Mesenteric fat pad (tissue), 1 donor: ENCODE measurements around the gene RPS23. TPM values are rescaled to one million over a fixed set of nuclear protein-coding genes. Genes with fewer than 3 reads are reported as not detected.

ENCODE experiments used
- DNase-seq: peaks from one replicate; pipeline ENCODE4 v3.0.0-alpha.2; 2020; ENCODE audit warnings: low spot score
- total RNA-seq: library from RNA; stranded (reverse); fragmentation: NEBNext Ultra II Directional; extraction: Animal tissue kit (Norgen Biotek cat#: 25700); gene quantifications from one replicate; pipeline ENCODE4 v1.2.1, GENCODE V29; 2021
- donor health status: DM: yes; HTN: yes; CAD: no.

The RPS23 gene
- total RNA-seq, 1 donor from 2014 or later, result 1,552 TPM

DNA sequence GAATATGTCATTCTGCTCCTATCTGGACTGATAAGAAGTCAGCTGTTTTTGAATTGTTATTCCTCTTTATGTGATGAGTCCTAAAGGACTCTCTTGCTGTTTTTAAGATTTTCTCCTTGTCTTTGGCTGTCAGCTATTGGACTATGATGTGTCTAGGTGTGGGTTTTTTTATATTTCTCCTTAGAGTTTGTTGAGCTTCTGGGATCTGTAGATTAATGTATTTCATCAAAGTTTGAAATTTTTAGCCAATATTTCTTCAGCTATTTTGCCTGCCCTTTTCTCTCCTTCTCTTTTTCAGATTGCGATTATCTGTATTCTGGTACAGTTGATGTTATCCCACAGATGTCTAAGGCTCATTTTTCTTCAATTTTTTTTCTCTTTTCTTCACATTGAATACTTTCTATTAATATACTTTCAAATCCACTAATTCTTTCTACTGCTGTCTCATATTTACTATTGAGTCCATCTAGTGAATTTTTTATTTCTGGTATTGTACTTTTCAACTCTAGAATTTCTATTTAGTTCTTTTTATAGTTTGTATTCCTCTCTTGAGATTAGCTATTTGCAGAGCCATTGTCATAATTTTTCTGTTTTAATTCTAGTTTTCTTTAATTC is 31.1 kb downstream of the RPS23 start:
- DNase-seq, result no peak

DNA sequence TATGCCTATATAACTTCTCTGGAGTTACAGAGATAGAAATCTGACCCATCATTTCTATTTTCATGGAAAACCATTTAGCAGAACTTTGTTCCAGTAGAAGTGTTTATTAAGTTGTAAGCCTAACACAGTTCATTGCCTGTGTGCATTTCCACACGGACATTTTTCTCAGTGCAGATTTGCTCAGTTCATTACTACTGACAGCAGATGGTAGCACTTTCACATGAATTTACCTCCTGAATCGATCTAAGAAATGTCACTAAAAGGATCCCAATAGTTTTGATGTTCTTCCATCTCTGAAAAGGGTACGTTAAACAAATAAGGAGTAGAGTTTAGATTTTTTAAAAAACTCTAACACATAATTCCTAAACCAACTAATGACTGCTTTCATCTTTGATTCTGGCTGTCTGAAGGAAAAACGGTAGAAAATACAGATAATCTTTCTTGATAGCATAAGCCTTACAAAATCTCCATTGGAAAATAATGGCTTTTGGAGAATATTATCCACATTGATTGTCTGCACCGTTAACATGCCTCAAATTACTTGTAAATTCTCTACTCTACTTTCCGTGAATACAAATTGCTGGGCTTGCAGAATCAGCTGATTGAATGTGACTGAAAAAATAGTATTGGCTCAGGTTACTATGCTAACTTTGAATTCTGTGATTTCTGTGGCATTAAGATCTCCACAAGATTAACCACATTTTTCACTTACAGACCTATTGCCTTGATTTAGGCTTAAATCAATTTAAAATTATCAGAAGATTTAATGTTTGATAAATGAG is 33.1 kb downstream of the RPS23 start:
- no peak for DNase-seq

DNA sequence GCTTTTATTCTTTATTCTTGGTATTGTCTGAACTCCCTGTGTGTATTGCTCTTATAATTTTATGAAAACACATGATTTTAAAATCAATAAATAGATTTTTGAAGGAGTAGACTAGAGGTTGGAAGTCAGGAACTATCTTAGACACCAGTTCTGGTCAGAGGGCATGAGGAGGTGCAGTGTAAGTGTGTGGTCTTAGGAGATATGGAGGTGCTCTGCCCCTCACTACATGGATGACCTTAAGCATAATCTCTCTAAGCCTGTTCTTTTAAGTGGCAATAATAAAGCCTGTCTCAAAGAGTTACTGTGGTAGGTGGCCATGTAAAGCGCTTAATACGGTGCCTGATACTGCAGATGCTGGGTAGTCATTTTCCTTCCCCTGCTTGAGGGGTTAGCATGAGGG is 34.0 kb downstream of the RPS23 start:
- DNase-seq, result no peak

DNA sequence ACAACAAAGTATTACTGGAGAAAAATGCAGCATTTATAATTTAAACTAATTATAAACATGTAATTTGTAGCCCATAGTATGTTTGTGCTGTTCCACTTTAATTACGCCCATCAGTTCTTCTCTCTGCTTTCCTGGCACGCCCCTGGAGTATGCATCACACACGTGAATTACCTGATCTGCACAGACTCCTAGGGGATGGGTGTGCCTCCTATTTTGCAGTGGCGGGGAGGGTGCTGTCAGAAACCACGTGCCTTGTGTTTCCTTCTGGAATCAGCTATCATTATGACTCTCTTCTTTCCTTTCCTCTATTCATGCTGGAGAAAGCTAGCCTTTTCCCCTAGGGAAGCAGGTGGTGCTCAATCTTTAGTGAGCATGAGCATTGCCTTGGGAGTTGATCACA is 43.3 kb downstream of the RPS23 start:
- no peak for DNase-seq

DNA sequence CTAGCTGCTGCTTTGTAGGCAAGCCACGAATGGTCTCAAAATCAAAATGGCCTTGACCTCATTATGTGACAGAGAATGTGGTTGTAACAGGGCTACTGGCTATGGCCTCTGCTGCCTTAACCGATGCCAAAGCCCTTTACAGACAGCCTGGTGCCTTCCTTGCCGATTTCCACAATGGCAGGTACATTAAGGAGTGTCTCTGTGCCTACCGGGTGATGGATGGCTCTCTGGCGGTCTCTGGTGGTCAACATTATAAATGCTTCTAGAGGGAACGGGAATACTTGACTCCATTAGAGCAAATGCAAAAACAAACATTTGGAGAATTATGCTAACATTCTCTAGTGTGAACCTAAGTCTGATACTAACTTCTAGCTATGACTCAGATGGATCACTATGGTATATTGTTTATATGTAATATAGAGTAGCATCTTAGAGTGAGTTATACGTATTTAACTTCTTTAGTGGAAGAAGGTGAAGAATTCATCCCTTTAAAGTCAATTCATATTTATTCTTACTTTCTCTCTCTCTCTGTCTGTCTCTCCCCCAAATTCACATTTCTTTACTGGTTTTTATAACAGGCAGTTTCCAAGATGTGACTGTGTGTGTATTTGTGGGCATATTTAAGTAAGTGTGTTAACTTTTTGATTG is 52.5 kb downstream of the RPS23 start:
- DNase-seq, result no peak
